Measurements from ENCODE around the gene CATSPER3.

CATSPER3 gene

DNA sequence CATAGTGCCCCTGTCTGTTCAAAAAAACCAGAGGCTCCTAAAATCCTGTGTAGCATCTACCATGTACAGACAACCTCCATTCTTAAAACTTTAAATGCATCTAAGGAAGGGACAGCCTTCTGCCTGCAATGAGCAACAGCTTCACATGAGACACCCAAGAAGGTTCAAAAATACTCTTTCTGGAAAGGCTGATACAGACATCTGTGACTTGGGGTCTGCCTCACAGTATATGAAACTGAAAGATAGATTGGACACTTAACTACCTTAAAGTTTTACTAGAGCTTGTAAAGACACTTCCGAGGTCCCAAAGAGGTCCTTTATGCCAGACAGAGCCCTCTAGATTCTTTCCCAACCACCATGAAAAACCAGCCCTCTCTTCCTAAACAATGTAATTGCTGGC, 28.2 kb upstream of the CATSPER3 start:
- Histone ChIP-seq H4K12ac (ENCODE audit: low read depth, low read length) (no peak overlapping the region), H3K4me2 (ENCODE audit: low read length) (no peak overlapping the region), H3K4ac (ENCODE audit: low read depth, low read length) (no peak overlapping the region), H3K4me1 (ENCODE audit: control insufficient read depth in 1 of 2, insufficient read depth in 2 of 2, low read length in 2 of 2) (no peaks in the 10 kb centered on the region), H3K27me3 (ENCODE audit: insufficient read depth, low read length) (no peaks in the 10 kb centered on the region), H3K79me1 (ENCODE audit: low read length) (no peaks in the 10 kb centered on the region), H4K8ac (ENCODE audit: low read depth, low read length) (no peak overlapping the region), H2AFZ (ENCODE audit: insufficient read depth, low read length, poor library complexity) (no peak overlapping the region), H3K9me3 (ENCODE audit: insufficient read depth, low read depth, low read length) (no peaks in the 10 kb centered on the region), H2AK5ac (ENCODE audit: low read length) (no peak overlapping the region), H2BK120ac (ENCODE audit: insufficient read depth, low read length, poor library complexity) (no peak overlapping the region), H3K9ac (ENCODE audit: low read length) (no peak overlapping the region), H3K18ac (ENCODE audit: low read length) (no peak overlapping the region), H3K14ac (ENCODE audit: low read length) (no peak overlapping the region), H3K23ac (ENCODE audit: low read length) (no peak overlapping the region), H4K91ac (ENCODE audit: low read depth, low read length) (no peak overlapping the region), H2BK5ac (ENCODE audit: low read depth, low read length, poor library complexity) (no peak overlapping the region), H2BK12ac (ENCODE audit: low read length) (no peak overlapping the region), H3K4me3 (ENCODE audit: low read depth, low read length) (no peak overlapping the region), H3K79me2 (ENCODE audit: control insufficient read depth, insufficient read depth, low read length, poor library complexity) (no peaks in the 10 kb centered on the region), H3K36me3 (ENCODE audit: control insufficient read depth in 1 of 2, insufficient read depth in 2 of 2, low read length in 2 of 2) (peaks cover 0 to 2% of the 10 kb centered on the region in 2 experiments), H3K27ac (ENCODE audit: low read depth, low read length) (no peak overlapping the region)
- no CpG with 5 or more reads among the region's 1 CpG for WGBS (ENCODE audit: extremely low coverage, insufficient coverage, insufficient read length)
- no peak for DNase-seq

DNA sequence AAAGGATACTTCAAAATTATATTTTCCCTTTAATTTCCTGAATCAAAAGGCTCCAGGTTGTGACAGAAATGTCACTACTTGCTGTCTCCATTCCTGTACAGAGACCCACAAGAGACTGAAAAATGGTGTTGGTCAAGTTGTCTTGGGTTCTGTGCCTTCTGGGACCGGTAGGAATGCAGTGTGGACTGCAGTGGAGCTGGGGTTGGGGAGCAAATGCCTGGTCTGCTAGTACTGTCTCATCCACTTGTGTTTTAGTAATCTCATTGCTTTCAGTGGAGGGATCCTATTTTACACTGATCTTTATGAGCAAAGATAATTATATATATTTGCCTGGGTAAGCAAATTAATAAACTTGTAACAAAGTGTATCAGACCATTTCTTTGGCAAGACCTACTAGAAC, 24.2 kb upstream of the CATSPER3 start:
- Histone ChIP-seq H3K9ac (ENCODE audit: low read length) (no peak overlapping the region), H3K9me3 (ENCODE audit: insufficient read depth, low read depth, low read length) (no peaks in the 10 kb centered on the region), H2AK5ac (ENCODE audit: low read length) (no peak overlapping the region), H3K4me2 (ENCODE audit: low read length) (no peak overlapping the region), H3K18ac (ENCODE audit: low read length) (no peak overlapping the region), H2BK5ac (ENCODE audit: low read depth, low read length, poor library complexity) (no peak overlapping the region), H3K4me3 (ENCODE audit: low read depth, low read length) (no peak overlapping the region), H3K4ac (ENCODE audit: low read depth, low read length) (no peak overlapping the region), H3K4me1 (ENCODE audit: control insufficient read depth in 1 of 2, insufficient read depth in 2 of 2, low read length in 2 of 2) (no peaks in the 10 kb centered on the region), H3K27me3 (ENCODE audit: insufficient read depth, low read length) (no peaks in the 10 kb centered on the region), H2AFZ (ENCODE audit: insufficient read depth, low read length, poor library complexity) (no peak overlapping the region), H3K36me3 (ENCODE audit: control insufficient read depth in 1 of 2, insufficient read depth in 2 of 2, low read length in 2 of 2) (no peaks in the 10 kb centered on the region), H4K12ac (ENCODE audit: low read depth, low read length) (no peak overlapping the region), H3K14ac (ENCODE audit: low read length) (no peak overlapping the region), H3K23ac (ENCODE audit: low read length) (no peak overlapping the region), H3K79me2 (ENCODE audit: control insufficient read depth, insufficient read depth, low read length, poor library complexity) (no peaks in the 10 kb centered on the region), H3K27ac (ENCODE audit: low read depth, low read length) (no peak overlapping the region), H3K79me1 (ENCODE audit: low read length) (no peaks in the 10 kb centered on the region), H2BK120ac (ENCODE audit: insufficient read depth, low read length, poor library complexity) (no peak overlapping the region), H4K8ac (ENCODE audit: low read depth, low read length) (no peak overlapping the region), H4K91ac (ENCODE audit: low read depth, low read length) (no peak overlapping the region), H2BK12ac (ENCODE audit: low read length) (no peak overlapping the region)
- no peak for DNase-seq
- no CpG with 5 or more reads among the region's 1 CpG for WGBS (ENCODE audit: extremely low coverage, insufficient coverage, insufficient read length)

DNA sequence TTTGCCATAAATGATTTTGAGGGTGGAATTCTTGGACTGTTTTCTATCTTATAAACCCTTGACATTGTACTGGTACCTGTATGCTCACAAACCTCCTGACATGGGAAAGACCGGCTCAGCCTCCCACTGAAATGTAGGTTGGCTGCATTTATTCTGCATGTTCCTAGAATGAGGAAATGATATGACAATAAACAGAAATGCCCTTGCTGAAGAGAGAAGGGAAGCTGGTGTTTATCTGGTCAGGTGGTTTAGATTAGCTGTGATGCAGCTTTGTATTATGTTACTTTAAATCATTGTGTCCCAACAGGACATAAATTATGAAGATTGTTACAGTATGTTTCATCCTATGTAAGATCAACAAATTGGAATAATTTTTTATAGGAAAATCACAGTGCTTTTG, 23.1 kb upstream of the CATSPER3 start:
- no peak overlapping the region for H2BK5ac ChIP-seq (ENCODE audit: low read depth, low read length, poor library complexity)
- no peak overlapping the region for H3K4ac ChIP-seq (ENCODE audit: low read depth, low read length)
- H4K91ac ChIP-seq (ENCODE audit: low read depth, low read length): no peak overlapping the region
- H3K79me1 ChIP-seq (ENCODE audit: low read length): no peaks in the 10 kb centered on the region
- H4K8ac ChIP-seq (ENCODE audit: low read depth, low read length): no peak overlapping the region
- H4K12ac ChIP-seq (ENCODE audit: low read depth, low read length): no peak overlapping the region
- H3K9ac ChIP-seq (ENCODE audit: low read length): no peak overlapping the region
- no peaks in the 10 kb centered on the region for H3K27me3 ChIP-seq (ENCODE audit: insufficient read depth, low read length)
- H3K27ac ChIP-seq (ENCODE audit: low read depth, low read length): no peak overlapping the region
- no peak overlapping the region for H2BK12ac ChIP-seq (ENCODE audit: low read length)
- no peaks in the 10 kb centered on the region for H3K36me3 ChIP-seq (ENCODE audit: control insufficient read depth in 1 of 2, insufficient read depth in 2 of 2, low read length in 2 of 2)
- H3K14ac ChIP-seq (ENCODE audit: low read length): no peak overlapping the region
- H3K79me2 ChIP-seq (ENCODE audit: control insufficient read depth, insufficient read depth, low read length, poor library complexity): no peaks in the 10 kb centered on the region
- H3K9me3 ChIP-seq (ENCODE audit: insufficient read depth, low read depth, low read length): no peaks in the 10 kb centered on the region
- no peak overlapping the region for H2AFZ ChIP-seq (ENCODE audit: insufficient read depth, low read length, poor library complexity)
- no peak overlapping the region for H2AK5ac ChIP-seq (ENCODE audit: low read length)
- H3K23ac ChIP-seq (ENCODE audit: low read length): no peak overlapping the region
- no peak overlapping the region for H2BK120ac ChIP-seq (ENCODE audit: insufficient read depth, low read length, poor library complexity)
- no peaks in the 10 kb centered on the region for H3K4me1 ChIP-seq (ENCODE audit: control insufficient read depth in 1 of 2, insufficient read depth in 2 of 2, low read length in 2 of 2)
- WGBS (ENCODE audit: extremely low coverage, insufficient coverage, insufficient read length): no CpG with 5 or more reads among the region's 1 CpG
- peak; percentile 56 to 81 for DNase-seq
- H3K18ac ChIP-seq (ENCODE audit: low read length): no peak overlapping the region
- no peak overlapping the region for H3K4me3 ChIP-seq (ENCODE audit: low read depth, low read length)
- H3K4me2 ChIP-seq (ENCODE audit: low read length): no peak overlapping the region

DNA sequence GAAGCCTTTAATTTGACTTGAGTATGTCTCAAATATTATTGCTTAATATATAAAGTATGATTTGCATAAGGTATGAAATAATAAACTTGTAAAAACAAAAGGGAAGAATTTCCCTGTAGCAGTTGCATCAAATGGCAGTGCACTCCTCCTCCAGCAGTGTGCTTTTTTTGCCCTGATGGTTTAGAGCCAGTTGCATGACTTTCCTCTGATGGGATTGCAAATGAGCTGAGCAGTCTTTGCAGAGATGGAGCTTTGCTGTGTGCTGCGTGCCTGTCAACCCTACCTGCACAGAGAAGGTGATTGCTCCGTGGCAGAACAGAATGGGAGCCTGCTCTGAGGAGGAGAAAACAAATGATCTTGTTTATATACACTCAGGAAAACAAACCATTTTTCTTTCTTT, 22.7 kb upstream of the CATSPER3 start:
- Histone ChIP-seq H2AK5ac (ENCODE audit: low read length) (no peak overlapping the region), H3K79me1 (ENCODE audit: low read length) (no peaks in the 10 kb centered on the region), H3K4ac (ENCODE audit: low read depth, low read length) (no peak overlapping the region), H3K79me2 (ENCODE audit: control insufficient read depth, insufficient read depth, low read length, poor library complexity) (no peaks in the 10 kb centered on the region), H3K9ac (ENCODE audit: low read length) (no peak overlapping the region), H3K23ac (ENCODE audit: low read length) (no peak overlapping the region), H3K27me3 (ENCODE audit: insufficient read depth, low read length) (no peaks in the 10 kb centered on the region), H4K8ac (ENCODE audit: low read depth, low read length) (no peak overlapping the region), H3K14ac (ENCODE audit: low read length) (no peak overlapping the region), H3K4me1 (ENCODE audit: control insufficient read depth in 1 of 2, insufficient read depth in 2 of 2, low read length in 2 of 2) (no peaks in the 10 kb centered on the region), H3K36me3 (ENCODE audit: control insufficient read depth in 1 of 2, insufficient read depth in 2 of 2, low read length in 2 of 2) (no peaks in the 10 kb centered on the region), H2BK12ac (ENCODE audit: low read length) (no peak overlapping the region), H3K27ac (ENCODE audit: low read depth, low read length) (no peak overlapping the region), H4K91ac (ENCODE audit: low read depth, low read length) (no peak overlapping the region), H3K4me2 (ENCODE audit: low read length) (no peak overlapping the region), H4K12ac (ENCODE audit: low read depth, low read length) (no peak overlapping the region), H3K9me3 (ENCODE audit: insufficient read depth, low read depth, low read length) (no peaks in the 10 kb centered on the region), H2BK5ac (ENCODE audit: low read depth, low read length, poor library complexity) (no peak overlapping the region), H2AFZ (ENCODE audit: insufficient read depth, low read length, poor library complexity) (no peak overlapping the region), H2BK120ac (ENCODE audit: insufficient read depth, low read length, poor library complexity) (no peak overlapping the region), H3K4me3 (ENCODE audit: low read depth, low read length) (no peak overlapping the region), H3K18ac (ENCODE audit: low read length) (no peak overlapping the region)
- no CpG with 5 or more reads among the region's 2 CpGs for WGBS (ENCODE audit: extremely low coverage, insufficient coverage, insufficient read length)
- DNase-seq: peak in 1 of 2 donors; percentile 8

All from trophoblast cell (in vitro differentiated cells and primary cell).